Memory B cell (primary cell): Measurements from ENCODE around the gene TOP3A.
"Not testable (repeated sequence)": the region's sequence is repeated elsewhere in the genome, so short reads cannot be mapped to it uniquely, and the experiment has no call there.

ENCODE experiments used
- ATAC-seq: fragments of 150-1000 bp; cut with Tn5 transposase; 2 replicates; pipeline ENCODE4 v1.10.0; 2021; ENCODE audit warnings: low read depth, mild to moderate bottlenecking, moderate library complexity
- DNase-seq, 2 donors: peaks; one replicate each; pipeline ENCODE4 v3.0.0; 2022; ENCODE audit warnings: low spot score in 2 of 2
- H3K27ac Mint-ChIP-seq: one replicate; pipeline ENCODE4 v1.8.0; 2022; ENCODE audit warnings: mild to moderate bottlenecking, moderate library complexity, mixed read lengths
- H3K27me3 Mint-ChIP-seq: one replicate; pipeline ENCODE4 v1.8.0; 2022; ENCODE audit warnings: mixed read lengths
- H3K36me3 Mint-ChIP-seq: one replicate; pipeline ENCODE4 v1.8.0; 2022; ENCODE audit warnings: mild to moderate bottlenecking, mixed read lengths
- H3K4me1 Mint-ChIP-seq: one replicate; pipeline ENCODE4 v1.8.0; 2022; ENCODE audit warnings: mixed read lengths
- H3K4me3 Mint-ChIP-seq: one replicate; pipeline ENCODE4 v1.8.0; 2022; ENCODE audit warnings: mild to moderate bottlenecking, moderate library complexity, mixed read lengths
- H3K9me3 Mint-ChIP-seq: one replicate; pipeline ENCODE4 v1.8.0; 2022; ENCODE audit warnings: mixed read lengths

Gene TOP3A

DNA sequence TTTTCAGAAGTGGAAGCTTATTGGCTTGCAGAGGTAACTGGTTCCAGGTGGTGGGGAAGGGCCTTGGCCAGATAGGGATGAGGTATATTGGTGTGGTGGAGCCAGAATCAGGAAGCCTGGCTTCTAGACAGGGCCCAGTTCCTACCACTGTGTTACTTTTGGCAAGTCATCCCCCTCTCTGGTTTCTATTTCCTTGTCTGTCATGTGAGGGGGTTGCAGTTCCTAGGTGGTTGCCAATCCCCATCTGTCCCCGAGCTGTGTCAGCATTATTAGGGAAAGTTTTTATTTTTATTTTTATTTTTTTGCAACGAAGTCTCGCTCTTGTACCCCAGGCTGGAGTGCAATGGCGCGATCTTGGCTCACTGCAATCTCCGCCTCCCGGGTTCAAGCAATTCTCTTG lies 3.3 kb upstream of the TOP3A start:
- Mint-ChIP-seq H3K36me3 (peaks cover 15% of the 10 kb centered on the region), H3K27ac (peak overlapping the region; percentile 97), H3K4me3 (peak overlapping the region; percentile 49), H3K4me1 (peaks cover 52% of the 10 kb centered on the region), H3K9me3 (peaks cover 2% of the 10 kb centered on the region), H3K27me3 (no peaks in the 10 kb centered on the region)
- DNase-seq: no peak
- no peak for ATAC-seq

DNA sequence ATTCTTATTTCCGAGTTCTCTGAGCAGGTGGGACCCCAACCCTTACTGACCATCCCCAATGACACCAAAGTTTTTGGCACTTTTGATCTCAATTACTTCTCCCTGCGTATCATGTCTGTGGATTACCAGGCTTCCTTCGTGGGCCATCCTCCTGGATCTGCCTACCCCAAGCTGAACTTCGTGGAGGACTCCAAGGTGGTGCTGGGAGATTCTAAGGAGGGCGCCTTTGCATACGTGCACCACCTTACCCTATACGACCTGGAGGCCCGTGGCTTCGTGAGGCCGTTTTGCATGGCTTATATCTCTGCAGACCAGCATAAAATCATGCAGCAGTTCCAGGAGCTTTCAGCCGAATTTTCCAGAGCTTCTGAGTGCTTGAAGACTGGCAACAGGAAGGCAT lies 1.2 kb upstream of the TOP3A start:
- Mint-ChIP-seq H3K9me3 (peaks cover 2% of the 10 kb centered on the region), H3K27me3 (no peaks in the 10 kb centered on the region), H3K4me1 (peaks cover 58% of the 10 kb centered on the region), H3K36me3 (peaks cover 13% of the 10 kb centered on the region), H3K4me3 (peak overlapping the region; percentile 92), H3K27ac (peak overlapping the region; percentile 97)
- no peak for DNase-seq
- ATAC-seq: no peak

DNA sequence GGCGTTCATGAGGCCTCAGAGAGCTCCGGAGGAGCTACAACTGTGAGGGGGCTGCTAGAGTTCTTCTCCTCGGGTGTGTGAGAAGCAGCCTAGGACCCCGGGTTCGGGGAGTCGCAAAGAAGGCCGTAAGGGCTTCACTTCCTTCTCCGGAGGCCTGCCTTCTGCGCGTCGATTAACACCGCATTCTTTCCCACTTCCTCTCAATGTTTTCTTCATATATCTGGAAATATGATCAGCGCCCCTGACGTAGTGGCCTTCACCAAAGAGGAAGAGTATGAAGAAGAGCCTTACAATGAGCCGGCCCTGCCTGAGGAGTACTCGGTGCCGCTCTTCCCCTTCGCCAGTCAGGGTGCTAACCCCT lies 748 bp upstream of the TOP3A start:
- H3K27me3 Mint-ChIP-seq: no peaks in the 10 kb centered on the region
- H3K27ac Mint-ChIP-seq: peak overlapping the region; percentile 97
- H3K36me3 Mint-ChIP-seq: peaks cover 13% of the 10 kb centered on the region
- H3K4me1 Mint-ChIP-seq: peaks cover 57% of the 10 kb centered on the region
- peak overlapping the region; percentile 92 for H3K4me3 Mint-ChIP-seq
- ATAC-seq: peak; percentile 34
- DNase-seq: no peak
- H3K9me3 Mint-ChIP-seq: peaks cover 2% of the 10 kb centered on the region

DNA sequence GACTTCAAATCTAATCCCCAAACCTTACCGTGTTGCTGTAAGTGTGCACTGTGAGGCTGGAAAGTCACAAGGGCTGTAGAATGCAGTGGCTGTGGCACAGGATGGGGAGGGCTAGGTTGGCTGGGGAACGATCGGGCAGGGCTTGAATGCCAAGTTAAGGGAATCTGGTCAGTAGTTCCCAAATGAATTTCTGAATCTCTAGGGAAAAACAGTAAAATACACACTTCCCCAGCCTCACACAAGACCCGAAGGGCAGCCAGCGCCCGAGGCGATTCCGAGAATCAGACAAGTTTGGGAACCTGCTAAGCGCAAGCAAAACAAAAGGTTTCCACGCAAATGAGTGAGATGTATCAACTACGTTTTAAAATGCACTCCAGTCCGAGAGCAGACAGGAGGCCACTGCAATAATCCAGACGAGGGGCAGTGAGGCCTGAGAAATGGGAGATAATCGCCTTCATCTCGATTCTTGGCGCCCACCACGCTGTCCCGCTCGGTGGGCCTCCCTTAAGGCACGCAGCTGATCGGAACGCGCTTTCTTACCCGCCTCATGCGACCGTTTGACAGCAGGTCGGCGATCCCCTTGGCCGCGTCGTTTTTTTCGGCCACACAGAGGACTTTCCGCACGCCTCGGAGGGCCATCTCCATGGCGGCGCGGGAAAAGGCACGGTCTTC lies 599 bp downstream of the TOP3A start:
- Mint-ChIP-seq H3K9me3 (peaks cover 2% of the 10 kb centered on the region), H3K36me3 (peaks cover 8% of the 10 kb centered on the region), H3K4me1 (peaks cover 47% of the 10 kb centered on the region), H3K27ac (peak overlapping the region; percentile 97), H3K4me3 (peak overlapping the region; percentile 92), H3K27me3 (no peaks in the 10 kb centered on the region)
- DNase-seq (no peak), ATAC-seq (peak; percentile 2)

DNA sequence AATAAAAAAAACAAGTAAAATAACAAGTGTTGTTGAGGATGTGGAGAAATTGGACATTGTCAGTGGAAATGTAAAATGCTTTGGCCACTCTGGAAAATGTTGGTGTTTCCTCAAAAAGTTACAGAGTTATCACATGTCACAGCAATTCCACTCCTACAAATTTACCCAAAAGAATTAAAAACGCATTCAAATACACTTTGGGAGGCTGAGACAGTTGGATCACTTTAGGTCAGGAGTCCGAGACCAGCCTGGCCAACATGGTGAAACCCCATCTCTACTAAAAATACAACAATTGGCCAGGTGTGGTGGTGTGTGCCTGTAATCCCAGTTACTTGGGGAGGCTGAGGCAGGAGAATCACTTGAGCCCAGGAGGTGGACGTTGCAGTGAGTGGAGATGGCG lies 5.6 kb downstream of the TOP3A start:
- H3K36me3 Mint-ChIP-seq: peaks cover 6% of the 10 kb centered on the region
- H3K27ac Mint-ChIP-seq: no peak overlapping the region
- no peaks in the 10 kb centered on the region for H3K27me3 Mint-ChIP-seq
- ATAC-seq (no peak), DNase-seq (no peak)
- peaks cover 18% of the 10 kb centered on the region for H3K4me1 Mint-ChIP-seq
- H3K4me3 Mint-ChIP-seq: no peak overlapping the region
- no peaks in the 10 kb centered on the region for H3K9me3 Mint-ChIP-seq

DNA sequence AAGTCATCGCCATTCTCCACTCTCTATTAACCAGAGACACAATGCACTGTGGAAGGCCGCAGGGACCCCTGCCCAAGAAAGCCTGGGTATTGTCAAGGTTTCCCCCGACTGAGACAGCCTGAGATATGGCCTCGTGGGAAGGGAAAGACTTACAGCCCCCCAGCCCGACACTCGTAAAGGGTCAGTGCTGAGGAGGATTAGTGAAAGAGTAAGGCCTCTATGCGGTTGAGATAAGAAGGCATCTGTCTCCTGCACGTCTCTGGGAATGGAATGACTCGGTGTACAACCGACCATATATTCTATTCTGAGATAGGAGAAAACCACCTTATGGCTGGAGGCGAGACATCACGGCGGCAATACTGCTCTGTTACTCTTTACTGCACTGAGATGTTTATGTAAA lies 11.6 kb downstream of the TOP3A start:
- not testable (repeated sequence) for H3K4me3 Mint-ChIP-seq, H3K27me3 Mint-ChIP-seq
- peaks cover 29% of the 10 kb centered on the region for H3K36me3 Mint-ChIP-seq

DNA sequence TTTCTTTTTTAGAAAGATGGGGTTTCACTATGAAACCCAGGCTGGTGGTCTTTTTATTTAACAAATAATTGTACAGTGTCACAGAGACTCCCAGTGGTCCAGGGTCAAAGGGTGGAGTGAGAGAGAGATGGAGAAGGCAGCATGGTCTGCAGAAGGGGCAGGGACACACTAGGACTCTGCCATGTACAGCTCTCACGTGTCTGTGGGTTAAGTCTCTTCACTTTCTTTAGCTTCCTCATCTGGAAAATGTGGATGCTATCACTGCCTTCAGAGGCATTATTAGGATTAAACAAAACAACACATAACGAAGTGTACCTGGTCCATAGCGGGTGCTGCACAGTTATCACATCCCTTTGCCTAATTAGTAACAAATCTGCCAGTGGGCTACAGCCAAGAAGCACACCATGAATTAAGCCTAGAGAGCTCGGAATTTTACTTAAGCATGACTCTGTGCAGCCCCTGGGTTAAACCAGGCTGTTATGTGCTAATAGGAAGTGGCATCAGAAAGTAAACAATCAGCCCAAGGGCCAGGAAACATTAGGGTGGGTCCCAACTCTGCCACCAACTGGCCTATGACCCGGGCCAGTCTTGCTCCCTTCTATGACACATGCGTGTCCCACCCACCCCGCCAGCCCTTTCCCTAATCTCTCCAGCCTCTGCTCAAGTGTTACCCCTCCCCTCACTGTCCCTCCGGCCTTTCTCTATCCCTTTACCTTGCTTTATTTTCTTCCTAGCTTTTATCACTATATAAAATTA lies 13.9 kb downstream of the TOP3A start:
- no peak overlapping the region for H3K4me3 Mint-ChIP-seq
- H3K36me3 Mint-ChIP-seq: peaks cover 27% of the 10 kb centered on the region
- no peaks in the 10 kb centered on the region for H3K27me3 Mint-ChIP-seq
- no peaks in the 10 kb centered on the region for H3K4me1 Mint-ChIP-seq
- DNase-seq (no peak), ATAC-seq (no peak)
- no peaks in the 10 kb centered on the region for H3K9me3 Mint-ChIP-seq
- H3K27ac Mint-ChIP-seq: no peak overlapping the region

More for the DNA sequence above, 11.6 kb downstream of the TOP3A start:
- H3K27ac Mint-ChIP-seq: peak overlapping the region; percentile 35
- not testable (repeated sequence) for H3K4me1 Mint-ChIP-seq, DNase-seq, H3K9me3 Mint-ChIP-seq, ATAC-seq

DNA sequence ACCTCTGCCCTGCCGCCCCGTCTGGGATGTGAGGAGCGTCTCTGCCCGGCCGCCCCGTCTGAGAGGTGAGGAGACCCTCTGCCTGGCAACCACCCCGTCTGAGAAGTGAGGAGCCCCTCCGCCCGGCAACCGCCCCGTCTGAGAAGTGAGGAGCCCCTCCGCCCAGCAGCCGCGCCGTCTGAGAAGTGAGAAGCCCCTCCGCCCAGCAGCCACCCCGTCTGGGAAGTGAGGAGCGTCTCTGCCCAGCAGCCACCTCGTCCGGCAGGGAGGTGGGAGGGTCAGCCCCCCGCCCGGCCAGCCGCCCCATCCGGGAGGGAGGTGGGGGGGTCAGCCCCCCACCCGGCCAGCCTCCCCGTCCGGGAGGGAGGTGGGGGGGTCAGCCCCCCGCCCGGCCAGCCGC lies 16.7 kb downstream of the TOP3A start:
- H3K27ac Mint-ChIP-seq, H3K4me3 Mint-ChIP-seq, H3K27me3 Mint-ChIP-seq, H3K9me3 Mint-ChIP-seq, H3K4me1 Mint-ChIP-seq, ATAC-seq, DNase-seq: not testable (repeated sequence)
- peaks cover 21% of the 10 kb centered on the region for H3K36me3 Mint-ChIP-seq

DNA sequence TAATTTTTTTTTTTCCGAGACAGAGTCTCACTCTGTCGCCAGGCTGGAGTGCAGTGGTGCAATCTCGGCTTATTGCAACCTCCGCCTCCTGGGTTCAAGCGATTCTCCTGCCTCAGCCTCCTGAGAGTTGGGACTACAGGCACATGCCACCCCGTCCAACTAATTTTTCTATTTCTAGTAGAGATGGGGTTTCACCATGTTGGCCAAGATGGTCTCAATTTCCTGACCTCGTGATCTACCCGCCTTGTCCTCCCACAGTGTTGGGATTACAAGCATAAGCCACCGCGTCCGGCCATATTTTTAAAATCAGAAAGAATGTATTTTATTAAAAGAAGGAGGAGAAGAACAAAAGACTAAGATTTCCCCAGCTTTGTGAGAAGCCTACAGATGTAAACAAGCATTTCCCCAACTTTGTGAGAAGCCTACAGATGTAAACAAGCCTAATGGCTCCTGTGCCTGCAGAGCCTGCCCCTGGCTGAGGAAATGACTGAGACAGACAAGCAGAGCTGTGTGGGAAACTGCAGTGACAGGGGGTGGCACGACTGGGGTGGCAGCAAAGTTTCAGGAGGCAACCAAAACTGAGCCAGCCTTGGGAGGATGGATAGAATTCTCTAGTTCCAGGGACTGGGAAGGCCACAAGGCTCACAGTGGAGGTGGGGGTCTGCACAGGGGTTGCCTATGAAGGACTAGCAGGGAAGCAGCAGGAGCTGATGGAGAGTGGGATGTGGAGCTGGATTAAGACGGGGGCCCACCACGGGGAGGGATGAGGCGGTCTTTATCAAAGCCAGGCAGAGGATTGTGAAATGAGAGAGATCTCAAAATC lies 22.9 kb downstream of the TOP3A start:
- no peak overlapping the region for H3K27ac Mint-ChIP-seq
- DNase-seq (no peak), ATAC-seq (no peak)
- H3K9me3 Mint-ChIP-seq: no peaks in the 10 kb centered on the region
- H3K27me3 Mint-ChIP-seq: no peaks in the 10 kb centered on the region
- H3K4me1 Mint-ChIP-seq: no peaks in the 10 kb centered on the region
- no peak overlapping the region for H3K4me3 Mint-ChIP-seq
- H3K36me3 Mint-ChIP-seq: peaks cover 19% of the 10 kb centered on the region

DNA sequence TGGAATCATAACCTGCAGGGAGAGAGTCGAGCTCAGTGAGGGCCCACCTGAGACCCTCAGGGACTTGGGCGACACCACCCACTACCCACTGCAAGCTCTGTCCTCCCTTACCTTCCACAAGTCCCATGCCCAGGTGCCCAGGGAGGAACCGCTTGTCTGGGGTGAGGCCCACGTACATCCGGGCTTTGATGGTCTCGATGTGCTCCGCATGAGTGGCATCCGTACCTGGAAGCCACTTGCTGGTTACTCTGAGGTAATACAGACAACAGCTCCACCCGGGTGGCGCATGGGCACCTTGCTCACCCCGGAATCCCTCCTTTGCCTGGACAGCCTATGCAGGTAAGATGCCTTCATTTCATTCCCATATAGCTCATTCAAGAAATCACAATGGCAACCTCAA lies 29.5 kb downstream of the TOP3A start:
- Mint-ChIP-seq H3K9me3 (no peaks in the 10 kb centered on the region), H3K4me3 (no peak overlapping the region), H3K4me1 (no peaks in the 10 kb centered on the region), H3K27ac (no peak overlapping the region), H3K27me3 (no peaks in the 10 kb centered on the region), H3K36me3 (peaks cover 30% of the 10 kb centered on the region)
- DNase-seq (no peak), ATAC-seq (no peak)

DNA sequence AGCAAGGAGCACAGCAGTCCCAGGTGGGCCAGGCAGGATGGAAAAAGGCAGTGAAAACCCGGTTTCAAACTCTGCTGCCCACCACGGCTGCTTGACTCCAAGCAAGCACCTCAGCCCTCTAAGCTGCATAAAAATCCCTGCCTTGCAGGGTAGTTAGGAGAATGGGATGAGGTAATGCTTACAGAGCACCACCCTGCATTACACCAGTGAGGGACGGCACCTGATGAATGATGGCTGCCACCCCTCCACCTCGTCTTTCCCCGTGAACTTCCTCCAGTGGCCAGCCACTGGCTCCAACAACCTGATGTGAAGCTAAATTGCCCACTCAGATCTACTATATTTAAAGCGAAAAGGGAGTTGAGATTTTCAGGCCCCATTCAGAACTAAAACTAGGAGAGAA lies 33.0 kb downstream of the TOP3A start:
- H3K4me1 Mint-ChIP-seq: no peaks in the 10 kb centered on the region
- no peaks in the 10 kb centered on the region for H3K9me3 Mint-ChIP-seq
- H3K27me3 Mint-ChIP-seq: no peaks in the 10 kb centered on the region
- DNase-seq (no peak), ATAC-seq (no peak)
- no peak overlapping the region for H3K27ac Mint-ChIP-seq
- H3K36me3 Mint-ChIP-seq: peaks cover 22% of the 10 kb centered on the region
- no peak overlapping the region for H3K4me3 Mint-ChIP-seq

DNA sequence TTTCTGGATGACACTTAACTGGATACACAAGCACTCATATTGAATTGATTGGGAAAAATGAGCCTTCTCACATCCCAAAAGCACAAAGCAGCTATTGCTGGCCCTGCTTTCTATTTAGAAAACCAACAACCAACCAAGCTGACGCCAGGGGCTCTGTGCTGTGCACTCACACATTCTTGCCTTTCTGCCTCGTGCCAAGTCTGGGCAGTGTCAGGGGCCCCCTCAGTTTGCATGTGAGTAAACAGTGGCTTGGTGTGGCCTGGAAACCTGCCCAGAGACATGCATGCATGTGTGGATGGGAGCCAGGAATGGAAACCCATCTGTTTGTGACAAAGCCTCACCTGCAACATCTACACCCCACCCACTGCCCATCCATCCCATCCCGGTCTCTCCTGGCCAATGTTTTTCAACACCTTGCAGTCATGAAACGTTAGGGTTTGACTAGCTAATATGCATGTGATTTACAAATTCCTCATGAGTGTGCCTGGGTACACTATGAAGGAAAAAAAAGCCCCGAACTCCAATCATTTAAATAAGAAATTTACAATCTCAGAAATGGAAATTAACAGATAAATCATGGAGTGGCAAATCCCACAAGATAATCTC lies 33.9 kb downstream of the TOP3A start:
- ATAC-seq: no peak
- H3K27ac Mint-ChIP-seq: no peak overlapping the region
- no peaks in the 10 kb centered on the region for H3K4me1 Mint-ChIP-seq
- DNase-seq: no peak
- peaks cover 24% of the 10 kb centered on the region for H3K36me3 Mint-ChIP-seq
- H3K4me3 Mint-ChIP-seq: no peak overlapping the region
- H3K27me3 Mint-ChIP-seq: no peaks in the 10 kb centered on the region
- H3K9me3 Mint-ChIP-seq: no peaks in the 10 kb centered on the region

DNA sequence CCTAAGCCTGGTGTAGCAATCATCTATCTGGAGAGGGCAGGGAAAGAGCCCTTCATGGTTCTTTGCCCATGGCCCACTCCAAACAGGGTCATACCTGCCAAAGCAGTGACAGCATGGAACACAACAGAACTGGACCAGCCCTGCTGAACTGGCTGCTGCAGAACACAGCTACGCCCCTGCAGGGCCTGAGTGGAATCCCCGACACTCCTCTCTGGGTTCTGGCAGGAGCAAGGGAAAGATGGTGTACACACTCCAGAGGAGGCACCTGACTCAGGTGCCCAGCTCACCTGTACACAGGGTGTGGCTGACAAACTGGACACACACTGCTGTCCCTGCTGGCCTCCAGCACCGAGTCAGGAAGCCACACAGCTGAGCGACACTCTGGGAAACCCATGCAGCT lies 34.5 kb downstream of the TOP3A start:
- Mint-ChIP-seq H3K4me3 (no peak overlapping the region), H3K9me3 (no peaks in the 10 kb centered on the region), H3K27ac (no peak overlapping the region), H3K36me3 (peaks cover 19% of the 10 kb centered on the region), H3K27me3 (no peaks in the 10 kb centered on the region), H3K4me1 (no peaks in the 10 kb centered on the region)
- no peak for DNase-seq
- no peak for ATAC-seq

DNA sequence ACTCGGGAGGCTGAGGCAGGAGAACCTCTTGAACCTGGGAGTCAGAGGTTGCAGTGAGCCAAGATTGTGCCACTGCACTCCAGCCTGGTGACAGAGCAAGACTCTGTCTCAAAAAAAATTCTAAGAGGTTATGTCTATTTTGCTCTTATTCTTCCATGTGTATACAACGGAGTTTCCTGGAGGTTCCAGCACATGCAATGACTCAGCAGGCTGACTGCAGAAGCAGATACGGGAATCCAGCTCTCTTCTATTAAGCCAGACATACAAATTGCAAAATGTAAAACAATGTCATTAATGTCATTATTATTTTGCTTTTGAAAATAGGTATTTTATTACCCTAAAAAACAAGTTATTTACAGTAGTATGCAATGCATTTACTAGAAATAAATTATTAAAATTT lies 35.9 kb downstream of the TOP3A start:
- Mint-ChIP-seq H3K4me1 (no peaks in the 10 kb centered on the region), H3K36me3 (peaks cover 16% of the 10 kb centered on the region), H3K4me3 (no peak overlapping the region), H3K9me3 (no peaks in the 10 kb centered on the region), H3K27ac (no peak overlapping the region), H3K27me3 (no peaks in the 10 kb centered on the region)
- DNase-seq (no peak), ATAC-seq (no peak)
